Measurements from ENCODE around the gene SPTBN1.
"Not testable (repeated sequence)": the region's sequence is repeated elsewhere in the genome, so short reads cannot be mapped to it uniquely, and the experiment has no call there.

The SPTBN1 gene

GRCh38 chr2:54471221-54471711, 15.1 kb downstream of the SPTBN1 start:
- no peak for DNase-seq

GRCh38 chr2:54473851-54474250, 17.7 kb downstream of the SPTBN1 start:
- DNase-seq = no peak

DNA sequence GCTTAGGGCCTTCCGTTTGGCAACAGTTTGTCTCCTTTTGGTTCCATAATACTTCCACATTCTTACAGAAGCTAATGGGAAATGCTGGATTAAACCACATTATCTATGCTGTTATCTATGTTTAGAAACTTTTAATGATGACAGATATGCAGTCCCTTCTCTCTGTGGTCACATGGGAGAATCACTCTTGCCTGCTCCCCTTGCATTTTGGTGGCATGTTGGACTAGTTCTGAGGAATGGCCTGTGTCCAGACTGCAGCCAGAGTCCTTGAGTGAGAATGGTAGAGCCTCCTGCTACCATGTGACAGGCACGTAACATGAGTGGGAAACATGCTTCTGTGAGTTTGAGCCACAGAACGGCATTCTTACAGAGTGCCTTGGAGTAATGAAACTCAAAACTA, 19.2 kb downstream of the SPTBN1 start:
- DNase-seq = no peak

DNA sequence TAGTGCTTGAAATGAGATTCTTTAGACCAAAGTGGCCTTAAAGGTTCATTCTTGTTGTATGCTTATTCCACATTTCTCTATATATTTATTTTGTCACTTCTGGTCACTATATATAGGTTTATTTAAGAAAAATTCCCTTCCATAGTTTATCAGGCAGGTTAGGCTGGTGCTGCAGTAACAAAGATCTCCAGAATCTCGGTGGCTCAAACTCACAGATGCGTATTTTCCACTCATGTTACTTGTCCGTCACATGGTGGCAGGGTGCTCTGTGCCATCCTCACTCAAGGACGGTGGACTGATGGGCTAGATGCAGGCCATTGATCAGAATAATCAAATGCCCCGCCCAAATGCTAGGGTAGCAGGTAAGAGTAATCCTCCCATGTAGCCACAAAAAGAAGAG, 19.8 kb downstream of the SPTBN1 start:
- no peak for DNase-seq

DNA sequence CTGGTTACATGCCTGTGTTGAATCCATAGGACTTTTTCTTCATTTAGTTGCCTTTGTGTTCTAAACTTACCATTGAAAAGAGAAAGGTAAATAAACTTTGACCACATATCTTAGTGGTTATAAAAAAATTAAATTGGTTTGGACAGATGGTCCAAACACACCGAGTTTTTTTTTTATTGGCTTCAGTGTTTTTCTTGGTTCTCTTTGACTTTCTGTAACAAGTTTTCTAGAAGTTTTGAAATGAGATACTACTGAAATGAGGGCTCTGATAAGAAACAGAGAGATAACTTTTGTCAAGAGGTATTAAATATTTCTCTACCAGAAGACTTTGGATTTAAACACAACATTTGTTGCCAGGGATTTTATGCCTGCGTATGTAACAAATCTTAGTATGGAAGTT, 20.7 kb downstream of the SPTBN1 start:
- no peak for DNase-seq

DNA sequence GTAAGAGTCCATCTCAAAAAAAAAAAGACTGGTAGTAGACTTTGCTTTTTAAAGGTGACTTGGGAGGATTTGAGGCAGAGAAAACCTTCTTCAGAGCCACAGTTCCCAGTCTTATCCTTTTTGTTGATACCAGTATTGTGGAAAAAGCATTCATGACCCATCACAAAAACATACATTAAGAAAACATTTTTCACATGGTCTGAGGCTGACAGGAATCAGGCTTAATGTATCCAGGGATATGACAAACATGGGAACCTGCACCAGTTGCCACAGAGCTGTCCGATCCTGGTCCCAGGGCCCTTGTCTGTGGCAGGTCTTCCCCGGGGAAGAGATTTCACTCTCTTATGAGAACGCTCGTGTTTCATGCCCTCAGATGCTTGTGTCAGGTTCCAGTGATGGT, 21.8 kb downstream of the SPTBN1 start:
- DNase-seq = no peak

DNA sequence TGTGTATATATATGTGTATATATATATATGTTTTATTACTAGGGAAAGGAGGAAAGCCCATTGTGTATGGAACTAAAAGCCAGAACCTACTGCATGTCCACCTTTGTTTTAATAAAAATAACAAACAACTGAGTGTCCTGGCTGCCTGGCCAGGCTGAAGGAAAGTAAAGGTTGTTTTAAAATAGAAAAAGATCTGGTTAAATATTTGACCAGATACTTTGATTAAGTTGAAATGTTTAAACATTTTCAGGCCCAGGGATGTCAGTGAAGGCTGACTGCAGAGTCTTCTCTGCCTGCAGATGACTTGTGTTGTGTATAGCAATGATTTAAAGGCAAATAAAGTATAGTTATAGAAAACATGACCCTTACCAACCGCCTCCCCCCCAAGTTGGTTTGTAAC, 22.8 kb downstream of the SPTBN1 start:
- DNase-seq = no peak

DNA sequence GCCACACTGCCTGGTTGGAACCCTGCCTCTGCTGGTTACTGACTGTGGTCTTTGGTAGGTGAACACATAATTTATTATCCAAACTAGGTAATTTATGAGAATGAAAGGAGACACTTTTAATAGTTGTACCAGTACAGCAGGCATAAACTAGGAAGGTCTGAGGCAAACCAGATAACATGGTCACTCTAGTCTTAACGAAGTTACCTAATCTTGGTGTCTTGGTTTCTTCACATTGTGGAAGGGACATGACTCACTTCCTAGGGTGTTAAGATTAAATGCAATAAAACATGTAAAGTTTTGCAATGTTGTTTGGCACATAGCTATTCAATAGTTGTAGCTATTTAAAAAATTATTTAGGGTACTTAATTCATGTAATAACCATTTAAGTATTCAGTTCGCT, 23.3 kb downstream of the SPTBN1 start:
- no peak for DNase-seq

GRCh38 chr2:54480025-54480424, 23.9 kb downstream of the SPTBN1 start:
- DNase-seq = no peak

DNA sequence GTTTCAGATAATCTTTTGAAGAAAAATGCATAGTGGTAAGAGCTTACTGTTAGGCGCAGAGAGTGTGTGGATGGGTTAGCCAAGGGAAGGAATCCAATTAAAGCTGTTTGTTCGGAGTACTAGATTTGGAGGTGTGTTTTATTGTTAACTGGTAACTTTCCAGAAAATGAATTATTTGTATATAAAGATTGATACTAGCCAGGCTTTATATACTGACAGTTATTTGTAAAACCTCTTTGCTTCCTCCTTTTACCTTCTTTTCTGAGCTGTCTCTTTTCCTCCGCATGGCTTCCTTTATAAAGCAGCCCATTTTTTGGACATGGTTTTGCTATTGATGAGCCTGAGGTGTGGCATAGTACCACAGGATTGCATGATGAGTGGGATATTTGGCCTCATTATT, 25.6 kb downstream of the SPTBN1 start:
- no peak for DNase-seq

- no peak for DNase-seq
Measured at GRCh38 chr2:54482715-54483114, 26.6 kb downstream of the SPTBN1 start.

DNA sequence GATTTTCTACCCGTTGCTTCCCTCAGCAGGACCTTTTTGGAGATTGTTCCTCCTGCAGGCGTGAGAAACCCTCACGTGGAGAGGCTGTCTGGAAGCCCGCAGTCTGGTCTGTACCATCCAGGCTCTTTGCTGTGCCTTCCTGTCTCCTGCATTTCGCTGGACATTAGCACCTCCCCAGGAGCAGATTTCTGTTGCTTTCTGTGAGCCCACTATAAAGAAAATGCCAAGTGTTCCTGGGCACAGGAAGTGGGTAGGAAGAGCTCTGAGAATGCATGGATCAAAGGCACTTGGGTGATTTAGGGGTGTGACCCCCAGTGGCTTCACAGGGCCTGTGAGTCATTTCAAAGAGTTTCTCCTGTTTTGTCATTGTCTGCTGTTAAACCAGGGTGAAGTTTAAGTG, 27.3 kb downstream of the SPTBN1 start:
- DNase-seq = no peak

DNA sequence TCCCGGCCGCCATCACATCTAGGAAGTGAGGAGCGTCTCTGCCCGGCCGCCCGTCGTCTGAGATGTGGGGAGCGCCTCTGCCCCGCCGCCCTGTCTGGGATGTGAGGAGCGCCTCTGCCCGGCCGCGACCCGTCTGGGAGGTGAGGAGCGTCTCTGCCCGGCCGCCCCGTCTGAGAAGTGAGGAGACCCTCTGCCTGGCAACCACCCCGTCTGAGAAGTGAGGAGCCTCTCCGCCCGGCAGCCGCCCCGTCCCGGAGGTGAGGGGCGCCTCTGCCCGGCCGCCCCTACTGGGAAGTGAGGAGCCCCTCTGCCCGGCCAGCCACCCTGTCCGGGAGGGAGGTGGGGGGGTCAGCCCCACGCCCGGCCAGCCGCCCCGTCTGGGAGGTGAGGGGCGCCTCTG, 29.6 kb downstream of the SPTBN1 start:
- not testable (repeated sequence) for DNase-seq

GRCh38 chr2:54486766-54487165, 30.6 kb downstream of the SPTBN1 start:
- no peak for DNase-seq

GRCh38 chr2:54490863-54491262, 34.7 kb downstream of the SPTBN1 start:
- DNase-seq = no peak

DNA sequence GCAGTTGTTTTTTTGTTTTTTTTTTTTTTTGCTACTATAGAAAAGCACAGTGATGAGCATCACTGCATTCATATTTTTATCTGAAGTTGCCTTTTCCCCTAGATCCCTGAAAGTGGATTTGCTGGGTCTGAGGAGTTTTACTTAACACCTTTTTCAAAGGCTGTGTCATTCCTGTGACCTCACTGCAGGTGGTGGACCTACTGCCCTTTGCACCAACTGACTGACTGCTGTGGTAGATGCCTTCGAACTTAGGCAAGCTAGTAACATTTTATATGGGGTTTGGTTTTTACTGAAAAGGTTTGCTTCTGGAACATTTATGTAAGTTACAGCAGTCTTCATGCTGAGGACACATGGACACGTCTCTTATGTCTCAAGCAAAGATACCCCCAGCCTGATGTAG, 36.2 kb downstream of the SPTBN1 start:
- DNase-seq = no peak

DNA sequence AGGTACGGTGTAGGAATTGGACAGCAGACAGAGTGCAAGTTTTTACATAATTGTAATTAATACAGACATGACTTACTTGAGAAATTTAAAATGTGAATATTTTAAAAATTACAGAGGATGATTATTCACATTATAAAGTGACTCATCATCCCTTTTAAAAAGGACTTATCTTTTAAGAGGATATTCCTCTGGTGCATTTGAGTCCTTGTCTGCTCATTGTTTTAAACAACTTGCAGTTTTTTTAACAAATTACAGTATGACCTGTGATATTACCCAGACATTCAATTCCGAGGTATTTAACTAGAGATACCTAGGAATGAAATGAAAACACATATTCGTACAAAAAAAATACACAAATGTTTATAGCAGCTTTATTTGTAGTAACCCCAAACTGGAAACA, 38.0 kb downstream of the SPTBN1 start:
- DNase-seq = no peak

GRCh38 chr2:54496920-54497319, 40.8 kb downstream of the SPTBN1 start:
- DNase-seq = no peak

- no peak for DNase-seq
Measured at GRCh38 chr2:54497763-54498680, 41.9 kb downstream of the SPTBN1 start.

DNA sequence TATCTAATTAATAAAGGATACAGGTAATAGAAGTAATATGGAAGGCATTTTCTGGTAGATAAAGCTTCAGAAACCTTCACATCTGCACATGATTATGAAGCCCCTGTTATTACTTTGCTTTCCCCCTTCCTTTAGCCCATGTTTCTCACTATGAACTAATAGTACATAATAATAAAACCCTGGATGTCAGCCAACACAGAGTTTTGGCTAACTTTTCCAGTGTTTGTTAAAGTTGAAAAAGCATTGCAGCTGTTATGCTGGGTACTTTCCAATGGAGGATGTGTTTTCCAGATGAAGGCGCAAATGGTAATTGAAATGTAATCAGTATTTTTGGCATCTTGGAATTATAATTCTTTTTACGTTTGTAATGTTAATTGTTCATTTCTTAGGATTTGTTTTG, 43.5 kb downstream of the SPTBN1 start:
- DNase-seq = no peak

DNA sequence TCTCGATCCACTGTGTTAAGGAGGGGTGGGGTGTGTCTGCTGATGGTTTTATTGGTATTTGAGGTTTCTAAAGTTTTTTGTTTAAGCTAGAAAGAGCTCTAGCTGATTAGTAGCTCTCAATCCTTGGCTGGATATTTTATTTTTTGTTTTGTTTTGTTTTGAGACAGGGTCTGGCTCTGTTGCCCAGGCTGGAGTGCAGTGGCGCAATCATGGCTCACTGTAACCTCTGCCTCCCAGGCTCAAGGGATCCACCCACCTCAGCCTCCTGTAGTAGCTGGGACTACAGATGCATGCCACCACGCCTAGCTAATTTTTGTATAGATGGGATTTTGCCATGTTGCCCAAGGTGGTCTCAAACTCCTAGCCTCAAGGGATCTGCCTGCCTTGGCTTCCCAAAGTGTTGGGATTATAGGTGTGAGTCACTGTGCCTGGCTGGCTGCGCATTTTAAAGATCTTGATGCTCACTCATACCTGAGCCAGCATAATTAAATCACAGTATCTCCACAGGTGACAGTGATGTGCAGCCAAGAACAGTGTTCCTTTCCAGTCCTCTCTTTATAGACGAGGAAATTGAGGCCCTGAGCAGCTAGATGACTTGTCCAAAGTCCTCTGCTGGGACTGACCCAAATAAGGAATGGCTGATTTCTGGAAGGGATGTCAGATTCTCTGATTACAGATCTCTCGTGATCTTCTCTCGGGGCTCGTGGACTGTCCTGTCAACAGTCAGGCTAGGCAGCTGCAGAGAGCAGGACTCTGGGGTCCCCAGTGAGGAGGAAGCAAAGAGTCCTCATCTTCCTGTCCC, 44.5 kb downstream of the SPTBN1 start:
- no peak for DNase-seq

DNA sequence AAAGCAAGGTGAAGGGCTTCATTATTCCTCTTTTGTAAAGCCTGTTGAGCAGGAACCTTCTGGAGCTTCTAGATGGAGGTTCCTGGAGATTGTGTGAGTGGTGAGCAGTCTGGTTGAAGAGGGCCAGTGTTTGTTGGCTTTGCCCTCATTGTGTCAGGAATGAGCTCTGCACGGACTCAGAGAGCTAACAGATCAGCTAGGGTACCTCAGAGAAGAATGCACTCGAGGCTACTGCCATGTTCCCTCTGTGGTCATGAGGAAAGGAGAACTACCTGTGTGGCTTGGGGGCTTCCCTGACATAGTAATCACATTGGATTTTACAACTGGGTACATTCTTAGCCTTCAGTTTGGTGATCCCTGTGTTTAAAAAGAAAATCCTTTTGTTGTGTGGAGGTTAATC, 46.6 kb downstream of the SPTBN1 start:
- no peak for DNase-seq

GRCh38 chr2:54503192-54503591, 47.1 kb downstream of the SPTBN1 start:
- DNase-seq = no peak

- no peak for DNase-seq
Measured at GRCh38 chr2:54503828-54504227, 47.7 kb downstream of the SPTBN1 start.

Data from NCI-H2081 treated with DMSO at 0.1 percent for 48 hours (cell line).